Measurements from ENCODE around the gene ITPR1.
A peak's percentile ranks its signal among the peaks of the same experiment; 100 is the strongest.

ITPR1 gene

GRCh38 chr3:4599612-4600011 is 106.5 kb downstream of the ITPR1 start:
- no peak for DNase-seq

- DNase-seq, result no peak
These were observed 107.3 kb downstream of the ITPR1 start for GRCh38 chr3:4600493-4600892.

GRCh38 chr3:4601892-4602291 is 108.7 kb downstream of the ITPR1 start:
- no peak for DNase-seq

- DNase-seq, result no peak
These were observed 111.5 kb downstream of the ITPR1 start for GRCh38 chr3:4604693-4605092.

- DNase-seq, result no peak
These were observed 113.8 kb downstream of the ITPR1 start for GRCh38 chr3:4606911-4607310.

- DNase-seq, result no peak
These were observed 120.2 kb downstream of the ITPR1 start for GRCh38 chr3:4613366-4613765.

- no peak for DNase-seq
These were observed 120.9 kb downstream of the ITPR1 start for GRCh38 chr3:4614070-4614469.

- no peak for DNase-seq
These were observed 121.8 kb downstream of the ITPR1 start for GRCh38 chr3:4614927-4615326.

- DNase-seq, result no peak
These were observed 122.6 kb downstream of the ITPR1 start for GRCh38 chr3:4615750-4616149.

- DNase-seq, result no peak
These were observed 130.4 kb downstream of the ITPR1 start for GRCh38 chr3:4623421-4623999.

- no peak for DNase-seq
These were observed 134.7 kb downstream of the ITPR1 start for GRCh38 chr3:4627651-4628375.

- no peak for DNase-seq
These were observed 136.2 kb downstream of the ITPR1 start for GRCh38 chr3:4629095-4630007.

- DNase-seq, result no peak
These were observed 140.2 kb downstream of the ITPR1 start for GRCh38 chr3:4633078-4634004.

- no peak for DNase-seq
These were observed 141.7 kb downstream of the ITPR1 start for GRCh38 chr3:4634894-4635293.

- DNase-seq, result no peak
These were observed 144.1 kb downstream of the ITPR1 start for GRCh38 chr3:4637265-4637664.

GRCh38 chr3:4641863-4642563 is 148.9 kb downstream of the ITPR1 start:
- no peak for DNase-seq

- no peak for DNase-seq
These were observed 149.5 kb downstream of the ITPR1 start for GRCh38 chr3:4642611-4643010.

GRCh38 chr3:4643904-4644547 is 150.9 kb downstream of the ITPR1 start:
- DNase-seq, result no peak

GRCh38 chr3:4644951-4645350 is 151.8 kb downstream of the ITPR1 start:
- no peak for DNase-seq

- peak; percentile 4 for DNase-seq
These were observed 152.3 kb downstream of the ITPR1 start for GRCh38 chr3:4645468-4645867.

- DNase-seq, result no peak
These were observed 154.3 kb downstream of the ITPR1 start for GRCh38 chr3:4647411-4647810.
